ENCODE data around the gene OR1K1.
"Not testable (repeated sequence)": the region's sequence is repeated elsewhere in the genome, so short reads cannot be mapped to it uniquely, and the experiment has no call there.

OR1K1 gene

GRCh38 chr9:122808141-122808540 lies 8.2 kb downstream of the OR1K1 start:
- H3K27ac ChIP-seq (ENCODE audit: low read length): no peak overlapping the region
- H3K27me3 ChIP-seq (replicated peaks; ENCODE audit: insufficient read depth, low read length): no peaks in the 10 kb centered on the region
- no peaks in the 10 kb centered on the region for H3K9me3 ChIP-seq (replicated peaks; ENCODE audit: insufficient read depth, low read length)
- H3K79me2 ChIP-seq (ENCODE audit: low read length): no peaks in the 10 kb centered on the region
- H3K36me3 ChIP-seq (replicated peaks; ENCODE audit: insufficient read depth, low read length): no peaks in the 10 kb centered on the region
- H2AFZ ChIP-seq (ENCODE audit: low read length): no peak overlapping the region
- no peaks in the 10 kb centered on the region for H4K20me1 ChIP-seq (ENCODE audit: insufficient read depth, low read length)
- no peaks in the 10 kb centered on the region for H3K9me2 ChIP-seq (replicated peaks; ENCODE audit: insufficient read depth, low read length)
- no peaks in the 10 kb centered on the region for H3F3A ChIP-seq (ENCODE audit: insufficient read depth, low read length)
- no peak overlapping the region for H3K9ac ChIP-seq (ENCODE audit: low read length)
- DNase-seq: no peak
- no peak overlapping the region for H3K4me2 ChIP-seq (ENCODE audit: low read depth, low read length)
- TF ChIP-seq CTCF (IDR thresholded peaks at IDR 0.05; ENCODE audit: low read length): no peak
- TF ChIP-seq EZH2 (optimal IDR thresholded peaks at IDR 0.05; ENCODE audit: low read depth, low read length): no peak
- no peak for TF ChIP-seq EZH2phosphoT487 (IDR thresholded peaks at IDR 0.05; ENCODE audit: low read length)
- no peak overlapping the region for H3K4me3 ChIP-seq (ENCODE audit: low read length)
- H3K4me1 ChIP-seq (ENCODE audit: low read length): no peaks in the 10 kb centered on the region

GRCh38 chr9:122809261-122809660 lies 9.3 kb downstream of the OR1K1 start:
- H3K4me3 ChIP-seq (ENCODE audit: low read length); H4K20me1 ChIP-seq (ENCODE audit: insufficient read depth, low read length); H3K27me3 ChIP-seq (replicated peaks; ENCODE audit: insufficient read depth, low read length); H3K27ac ChIP-seq (ENCODE audit: low read length); H3K4me2 ChIP-seq (ENCODE audit: low read depth, low read length); H3K9me3 ChIP-seq (replicated peaks; ENCODE audit: insufficient read depth, low read length); H3K9me2 ChIP-seq (replicated peaks; ENCODE audit: insufficient read depth, low read length); H3K4me1 ChIP-seq (ENCODE audit: low read length); H3K79me2 ChIP-seq (ENCODE audit: low read length); H3K9ac ChIP-seq (ENCODE audit: low read length); H2AFZ ChIP-seq (ENCODE audit: low read length); H3F3A ChIP-seq (ENCODE audit: insufficient read depth, low read length); H3K36me3 ChIP-seq (replicated peaks; ENCODE audit: insufficient read depth, low read length); DNase-seq: not testable (repeated sequence)

- Histone ChIP-seq H3K27me3 (replicated peaks; ENCODE audit: insufficient read depth, low read length) (no peaks in the 10 kb centered on the region), H3K4me1 (ENCODE audit: low read length) (no peaks in the 10 kb centered on the region), H3K9me2 (replicated peaks; ENCODE audit: insufficient read depth, low read length) (no peaks in the 10 kb centered on the region), H3K27ac (ENCODE audit: low read length) (no peak overlapping the region), H3F3A (ENCODE audit: insufficient read depth, low read length) (no peaks in the 10 kb centered on the region), H3K4me2 (ENCODE audit: low read depth, low read length) (no peak overlapping the region), H3K79me2 (ENCODE audit: low read length) (no peaks in the 10 kb centered on the region), H2AFZ (ENCODE audit: low read length) (peak overlapping the region; percentile 40; the same call in 1 of the 2 replicates), H3K36me3 (replicated peaks; ENCODE audit: insufficient read depth, low read length) (no peaks in the 10 kb centered on the region), H3K4me3 (ENCODE audit: low read length) (no peak overlapping the region), H4K20me1 (ENCODE audit: insufficient read depth, low read length) (no peaks in the 10 kb centered on the region), H3K9me3 (replicated peaks; ENCODE audit: insufficient read depth, low read length) (no peaks in the 10 kb centered on the region), H3K9ac (ENCODE audit: low read length) (no peak overlapping the region)
- peak; percentile 80 for DNase-seq
- peak; percentile 77 for TF ChIP-seq CTCF (IDR thresholded peaks at IDR 0.05; ENCODE audit: low read length)
- TF ChIP-seq EZH2phosphoT487 (IDR thresholded peaks at IDR 0.05; ENCODE audit: low read length): no peak
- TF ChIP-seq EZH2 (optimal IDR thresholded peaks at IDR 0.05; ENCODE audit: low read depth, low read length): no peak
Measured at GRCh38 chr9:122810306-122810946, 10.5 kb downstream of the OR1K1 start.

- H2AFZ ChIP-seq (ENCODE audit: low read length): no peak overlapping the region
- H3K27ac ChIP-seq (ENCODE audit: low read length): no peak overlapping the region
- H3K9ac ChIP-seq (ENCODE audit: low read length): no peak overlapping the region
- H3K36me3 ChIP-seq (replicated peaks; ENCODE audit: insufficient read depth, low read length): no peaks in the 10 kb centered on the region
- no peak overlapping the region for H3K4me2 ChIP-seq (ENCODE audit: low read depth, low read length)
- no peaks in the 10 kb centered on the region for H4K20me1 ChIP-seq (ENCODE audit: insufficient read depth, low read length)
- no peak overlapping the region for H3K4me3 ChIP-seq (ENCODE audit: low read length)
- H3K9me3 ChIP-seq (replicated peaks; ENCODE audit: insufficient read depth, low read length): no peaks in the 10 kb centered on the region
- TF ChIP-seq EZH2phosphoT487 (IDR thresholded peaks at IDR 0.05; ENCODE audit: low read length): no peak
- TF ChIP-seq EZH2 (optimal IDR thresholded peaks at IDR 0.05; ENCODE audit: low read depth, low read length): no peak
- no peak for TF ChIP-seq CTCF (IDR thresholded peaks at IDR 0.05; ENCODE audit: low read length)
- H3K9me2 ChIP-seq (replicated peaks; ENCODE audit: insufficient read depth, low read length): no peaks in the 10 kb centered on the region
- H3F3A ChIP-seq (ENCODE audit: insufficient read depth, low read length): no peaks in the 10 kb centered on the region
- DNase-seq: no peak
- H3K27me3 ChIP-seq (replicated peaks; ENCODE audit: insufficient read depth, low read length): no peaks in the 10 kb centered on the region
- no peaks in the 10 kb centered on the region for H3K4me1 ChIP-seq (ENCODE audit: low read length)
- no peaks in the 10 kb centered on the region for H3K79me2 ChIP-seq (ENCODE audit: low read length)
Measured at GRCh38 chr9:122812736-122813135, 12.8 kb downstream of the OR1K1 start.

All from MM.1S (cell line).